ENCODE results near the gene LDLR. TPM values are rescaled to one million over a fixed set of nuclear protein-coding genes. Genes with fewer than 3 reads are reported as not detected.

LDLR gene
- total and polyA plus RNA-seq, 2 of the 4 experiments (the other 2 are of a cell fraction) = 45.2 to 53.8 TPM

GRCh38 chr19:11177592-11177991 lies 88.3 kb downstream of the LDLR start:
- Histone ChIP-seq H3K36me3 (ENCODE audit: control insufficient read depth, insufficient read depth, low read length) (peaks cover 79% of the 10 kb centered on the region), H2BK120ac (ENCODE audit: low read depth, low read length) (no peak overlapping the region), H3K9me3 (ENCODE audit: control insufficient read depth, insufficient read depth, low read length) (no peaks in the 10 kb centered on the region), H2AK5ac (ENCODE audit: low read depth, low read length) (0 out of 2 replicates have a peak overlapping the region, but pooled peaks have one; percentile 33), H3K79me1 (ENCODE audit: low read depth in 1 of 2, low read length in 2 of 2) (peaks cover 32 to 77% of the 10 kb centered on the region in 2 experiments), H3K27ac (ENCODE audit: insufficient read depth, low read length) (no peak overlapping the region), H3K4me3 (ENCODE audit: insufficient read depth, low read depth, low read length) (no peak overlapping the region), H4K20me1 (ENCODE audit: insufficient read depth, low read length) (peaks cover 4% of the 10 kb centered on the region), H3K18ac (ENCODE audit: low read depth, low read length) (no peak overlapping the region), H4K91ac (ENCODE audit: insufficient read depth, low read depth, low read length) (no peak overlapping the region), H2BK15ac (ENCODE audit: low read depth, low read length) (no peak overlapping the region), H3K27me3 (ENCODE audit: control insufficient read depth, insufficient read depth, low read length) (no peaks in the 10 kb centered on the region), H3K14ac (replicated peaks; ENCODE audit: low read depth, low read length) (no peak overlapping the region), H3K4ac (ENCODE audit: low read depth, low read length) (no peak overlapping the region), H3K23ac (ENCODE audit: low read depth, low read length) (peak overlapping the region; percentile 34; the same call in 1 of the 2 replicates), H3K9me1 (ENCODE audit: insufficient read depth, low read length) (peaks cover 11% of the 10 kb centered on the region), H4K8ac (ENCODE audit: low read depth in 2 of 2, low read length in 2 of 2) (no peak overlapping the region), H2AK9ac (replicated peaks; ENCODE audit: low read depth, low read length, poor library complexity) (no peak overlapping the region), H3K4me1 (ENCODE audit: control insufficient read depth, insufficient read depth, low read length) (0 out of 2 replicates have a peak, but pooled peaks cover 1% of the 10 kb centered on the region), H2BK5ac (ENCODE audit: low read depth, low read length, poor library complexity, severe bottlenecking) (no peak overlapping the region), H2AFZ (replicated peaks; ENCODE audit: low read length, poor library complexity) (no peak overlapping the region), H4K5ac (ENCODE audit: low read depth, low read length) (no peak overlapping the region), H3K56ac (ENCODE audit: extremely low read depth, insufficient read depth, low read length) (no peak overlapping the region), H3K4me2 (ENCODE audit: low read depth, low read length) (no peak overlapping the region), H2BK20ac (ENCODE audit: low read depth, low read length) (no peak overlapping the region), H3K9ac (ENCODE audit: low read depth, low read length) (no peak overlapping the region)
- intact Hi-C loops (cut with micrococcal nuclease) (no loop called here), dilution Hi-C loops (cut with HindIII; ENCODE audit: low sequenced_read_pairs, unreplicated experiment) (no loop called here), in situ Hi-C loops (cut with MboI; ENCODE audit: low sequenced_read_pairs) (no loop called here)
- ATAC-seq (ENCODE audit: low read depth) = no peak
- 96% methylated on average over 7 of the region's 9 CpGs; no CpG with 5 or more reads in 1 of the 2 experiments for WGBS, 2 experiments (ENCODE audit: extremely low coverage in 2 of 2, insufficient read length in 1 of 2)
- ChIA-PET CTCF (interaction anchor here (0.6 kb wide), 2 partner anchors 18 to 711 kb away, joined by 4 to 7 read pairs; no protein-coding TSS in a partner anchor), POLR2A (ENCODE audit: unreplicated experiment) (no interaction called here)
- no TSS peak for BruUV-seq (replicated peaks)
- TF ChIP-seq MXI1 (IDR thresholded peaks at IDR 0.05; ENCODE audit: borderline replicate concordance, low read depth, low read length) (no peak), POLR2A (IDR thresholded peaks at IDR 0.05; ENCODE audit: low read depth, low read length) (no peak), CEBPB (IDR thresholded peaks at IDR 0.05; ENCODE audit: low read depth, low read length) (no peak), RAD21 (IDR thresholded peaks at IDR 0.05; ENCODE audit: low read length) (no peak), ELK1 (IDR thresholded peaks at IDR 0.05; ENCODE audit: borderline replicate concordance, low read depth, low read length) (no peak), SMC3 (IDR thresholded peaks at IDR 0.05; ENCODE audit: low read depth, low read length) (no peak), FOS (IDR thresholded peaks at IDR 0.05; ENCODE audit: low read depth, low read length) (no peak), USF2 (IDR thresholded peaks at IDR 0.05; ENCODE audit: low read depth, low read length) (no peak), MAZ (IDR thresholded peaks at IDR 0.05; ENCODE audit: borderline replicate concordance, low read depth, low read length) (no peak), CHD1 (IDR thresholded peaks at IDR 0.05; ENCODE audit: low read depth, low read length) (no peak), RCOR1 (IDR thresholded peaks at IDR 0.05; ENCODE audit: insufficient replicate concordance, low read length) (no peak), RFX5 (IDR thresholded peaks at IDR 0.05; ENCODE audit: low read depth, low read length) (no peak), BHLHE40 (IDR thresholded peaks at IDR 0.05; ENCODE audit: low read depth, low read length) (no peak), CTCF (conservative IDR thresholded peaks at IDR 0.05; ENCODE audit: low read depth, low read length) (no peak), MAFK (IDR thresholded peaks at IDR 0.05; ENCODE audit: low read depth, low read length) (no peak), NFE2L2 (IDR thresholded peaks at IDR 0.05; ENCODE audit: low read depth, low read length) (no peak)
- DNase-seq = no peak
